ENCODE data around the gene MYH9.
"Not testable (repeated sequence)": the region's sequence is repeated elsewhere in the genome, so short reads cannot be mapped to it uniquely, and the experiment has no call there.

Gene MYH9

DNA sequence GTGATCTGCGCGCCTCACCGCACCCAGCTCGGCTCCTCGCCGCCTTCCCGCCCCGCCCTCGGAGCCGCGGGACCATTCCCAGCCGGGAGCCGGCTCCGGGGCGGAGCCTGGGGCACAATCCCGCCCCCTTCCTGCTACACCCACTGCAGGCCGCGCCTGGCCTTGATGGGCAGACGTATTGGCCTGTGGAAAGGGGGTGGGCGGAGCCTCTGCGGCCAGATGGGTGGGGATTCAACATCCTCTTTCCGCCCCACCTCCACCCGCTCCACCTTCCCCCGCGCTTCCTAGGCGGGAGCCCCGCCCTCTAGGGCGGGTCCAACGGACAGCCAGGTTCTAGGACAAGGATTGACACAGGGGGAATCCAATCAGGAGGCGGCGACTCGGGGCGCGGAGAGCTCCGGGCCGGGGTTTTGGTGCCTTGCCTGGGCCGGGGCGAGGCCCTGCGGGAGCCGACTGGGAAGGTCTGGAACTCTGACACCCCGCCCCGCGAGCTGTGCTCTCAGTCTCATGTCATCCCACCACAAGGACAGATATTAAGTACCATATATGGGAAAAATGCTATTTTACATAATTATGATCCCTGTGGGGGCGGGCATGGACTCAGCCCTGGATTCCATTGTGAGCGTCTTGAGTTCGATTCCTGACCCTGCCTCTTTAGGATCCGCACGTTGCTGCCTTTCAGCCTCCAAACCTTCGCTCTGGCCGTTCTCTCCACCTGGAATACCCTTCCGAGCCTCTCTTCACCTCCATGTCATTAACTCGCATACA, at the start of gene MYH9:
Gene MYH9 (minus strand): TSS at position 9 of the 768 bp plus-strand sequence. CDS start 38,731 bp downstream, outside the sequence.
- peak; percentile 97 for DNase-seq (ENCODE audit: low read depth)

DNA sequence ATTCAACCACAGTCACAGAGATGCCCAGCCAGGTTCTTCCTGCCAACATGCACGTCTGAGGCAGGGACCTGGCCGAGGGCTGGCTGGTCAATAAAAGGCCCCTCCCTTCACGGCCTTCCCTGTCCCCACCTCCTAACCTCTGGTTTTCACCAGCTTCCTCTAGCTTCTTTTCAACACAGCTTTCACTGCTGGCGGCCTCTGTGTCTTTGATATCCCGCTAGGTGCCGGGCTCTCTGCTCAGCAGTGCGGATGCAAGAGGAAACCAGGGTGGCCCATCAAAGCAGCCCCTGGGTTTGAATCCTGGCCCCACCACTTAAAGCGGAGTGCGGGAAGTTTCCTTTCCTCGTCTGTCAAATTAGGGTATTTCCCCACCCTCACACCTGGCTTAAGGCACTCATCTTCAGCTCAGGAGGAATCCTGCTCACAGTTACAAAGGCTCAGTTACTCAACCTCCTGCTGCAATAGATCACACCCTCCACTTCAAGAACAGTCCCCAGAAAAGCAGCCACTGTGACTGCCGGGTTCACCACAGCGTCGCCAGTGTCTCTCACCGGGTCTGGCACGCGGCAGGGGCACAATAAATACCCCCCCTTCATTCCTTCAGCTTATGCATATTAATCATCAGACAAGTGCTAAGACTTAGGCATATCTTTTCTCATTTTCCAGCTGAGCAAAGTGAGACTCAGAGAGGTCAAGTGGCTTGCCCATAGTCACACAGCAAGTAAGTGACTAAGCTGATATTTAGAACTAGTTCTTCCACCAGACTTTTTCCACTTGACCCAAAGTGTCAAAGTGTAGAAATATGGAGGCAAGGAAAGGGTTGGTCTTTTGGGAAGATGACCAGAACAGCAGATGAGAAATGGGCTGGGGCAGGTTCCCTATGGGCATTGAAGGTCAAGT, 48.0 kb upstream of the MYH9 start:
- DNase-seq (ENCODE audit: low read depth) = peak; percentile 55

DNA sequence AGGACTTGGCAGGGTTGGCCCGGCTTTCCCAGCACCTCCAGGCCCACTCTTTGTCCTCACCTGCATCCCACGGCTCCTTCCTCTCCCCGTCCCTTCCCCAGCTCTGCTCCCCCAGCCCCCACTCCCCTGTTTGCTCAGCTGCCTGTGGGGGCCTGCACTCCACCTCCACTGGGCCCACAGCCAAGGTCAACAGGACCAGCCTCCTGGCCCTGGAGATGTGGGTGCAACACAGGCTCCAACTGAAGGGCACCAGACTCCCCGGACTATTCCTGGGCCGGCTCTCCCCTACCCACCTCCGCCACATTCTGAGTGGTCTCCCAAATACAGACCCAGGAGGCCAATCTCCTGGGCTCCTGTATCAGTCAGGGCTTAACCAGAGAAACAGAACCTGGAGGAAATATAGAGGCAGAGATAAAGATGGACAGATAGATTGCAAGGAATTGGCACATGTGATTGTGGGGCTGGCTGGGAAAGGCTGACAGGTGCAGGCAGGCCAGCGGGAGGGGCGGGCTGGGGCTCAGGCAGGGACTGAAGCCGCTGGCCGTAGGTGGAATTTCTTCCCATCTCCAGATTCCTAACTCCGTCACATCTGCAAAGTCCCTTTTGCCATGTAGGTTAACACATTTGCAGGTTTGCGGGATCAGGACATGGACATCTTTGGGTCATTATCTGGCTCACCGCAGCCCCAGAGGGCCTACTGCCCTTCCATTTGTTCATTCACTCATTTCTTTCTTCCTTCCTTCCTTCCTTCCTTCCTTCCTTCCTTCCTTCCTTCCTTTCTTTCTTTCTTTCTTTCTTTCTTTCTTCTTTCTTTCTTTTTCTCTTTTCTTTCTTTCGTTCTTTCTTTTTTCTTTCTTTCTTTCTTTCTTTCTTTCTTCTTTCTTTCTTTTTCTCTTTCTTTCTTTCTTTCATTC, 45.8 kb upstream of the MYH9 start:
- DNase-seq (ENCODE audit: low read depth) = no peak

DNA sequence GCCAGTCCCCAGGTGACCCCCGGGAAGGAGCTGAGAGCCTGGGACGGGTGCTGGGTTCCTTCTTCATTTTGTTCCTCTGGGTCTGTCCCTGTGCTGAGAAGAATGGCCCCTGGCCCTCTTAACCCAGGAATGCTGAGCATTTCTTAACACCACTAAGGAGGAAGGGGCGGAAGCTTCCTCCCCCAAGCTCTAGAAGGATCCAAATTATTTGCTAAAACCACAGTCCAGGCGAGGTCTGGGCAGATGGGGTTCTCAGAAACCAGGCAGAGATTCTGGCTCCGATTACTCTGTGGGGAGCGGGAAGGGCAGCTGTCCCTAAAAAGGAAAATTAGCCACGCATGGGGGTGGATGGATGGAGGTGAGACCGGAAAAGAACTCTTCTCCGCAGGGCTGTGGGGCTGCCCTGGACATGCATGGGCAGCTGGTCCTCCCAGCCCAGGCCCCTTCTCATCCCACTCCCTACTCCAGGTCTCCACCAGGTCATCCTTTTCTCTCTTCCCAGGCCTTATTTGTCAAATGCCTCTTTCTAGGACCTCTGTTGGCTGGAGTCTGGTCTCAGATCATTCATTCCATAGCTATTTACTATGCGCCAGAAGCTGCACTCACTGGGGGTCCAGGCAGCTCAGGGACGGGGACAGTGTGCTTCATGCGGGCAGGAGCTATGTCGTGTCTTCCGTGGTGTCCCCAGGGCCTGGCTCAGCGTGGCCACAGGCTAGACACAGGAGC, 45.0 kb upstream of the MYH9 start:
- no peak for DNase-seq (ENCODE audit: low read depth)

DNA sequence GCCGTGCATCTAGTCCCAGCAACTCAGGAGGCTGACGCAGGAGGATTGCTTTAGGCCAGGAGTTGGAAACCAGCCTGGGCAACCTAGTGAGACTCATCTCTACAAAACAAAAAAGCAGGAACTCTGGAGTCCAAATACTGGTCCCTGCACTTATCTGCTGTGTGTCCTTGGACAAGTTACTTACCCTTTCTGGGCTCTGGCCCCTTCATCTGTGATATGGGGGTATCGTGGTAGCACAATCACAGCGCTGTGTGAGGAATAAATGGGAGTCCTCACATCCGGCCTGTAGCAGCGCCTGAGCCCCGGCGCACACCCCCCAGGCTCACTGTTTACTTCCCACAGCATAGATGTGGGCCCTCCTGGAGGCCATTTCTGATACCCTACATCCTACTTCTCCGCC, 44.2 kb upstream of the MYH9 start:
- no peak for DNase-seq (ENCODE audit: low read depth)

DNA sequence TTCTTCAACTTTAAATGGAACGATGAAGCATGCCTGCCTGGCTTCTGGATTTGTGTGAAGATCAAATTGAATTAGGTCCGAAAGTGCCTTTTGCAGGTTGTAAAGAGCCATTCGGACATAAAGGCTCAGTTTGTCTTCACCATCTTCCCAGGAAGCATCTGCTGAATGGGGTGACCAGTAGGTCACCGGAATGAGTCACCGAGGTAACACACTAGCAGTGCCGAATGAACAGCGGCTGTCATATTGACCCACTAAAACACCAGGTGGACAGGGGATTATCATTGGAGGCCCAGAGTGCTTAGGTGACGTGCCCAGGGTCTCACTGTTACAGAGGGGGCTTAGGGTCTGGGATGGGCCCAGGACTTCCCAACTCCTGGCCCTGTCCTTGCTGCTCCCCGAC, 43.1 kb upstream of the MYH9 start:
- DNase-seq (ENCODE audit: low read depth) = no peak

DNA sequence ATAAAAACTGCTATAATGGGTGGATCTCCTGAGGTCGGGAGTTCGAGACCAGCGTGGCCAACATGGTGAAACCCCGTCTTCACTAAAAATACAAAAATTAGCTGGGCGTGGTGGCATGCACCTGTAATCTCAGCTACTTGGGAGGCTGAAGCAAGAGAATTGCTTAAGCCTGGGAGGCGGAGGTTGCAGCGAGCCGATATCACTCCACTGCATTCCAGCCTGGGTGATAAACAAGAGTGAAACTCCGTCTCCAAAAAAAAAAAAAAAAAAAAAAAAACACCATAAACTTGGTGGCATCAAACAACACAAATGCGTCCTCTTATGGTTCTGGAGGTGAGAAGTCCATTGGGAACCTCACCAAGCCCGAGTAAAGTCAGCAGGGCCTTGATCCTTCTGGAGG, 40.2 kb upstream of the MYH9 start:
- not testable (repeated sequence) for DNase-seq (ENCODE audit: low read depth)

DNA sequence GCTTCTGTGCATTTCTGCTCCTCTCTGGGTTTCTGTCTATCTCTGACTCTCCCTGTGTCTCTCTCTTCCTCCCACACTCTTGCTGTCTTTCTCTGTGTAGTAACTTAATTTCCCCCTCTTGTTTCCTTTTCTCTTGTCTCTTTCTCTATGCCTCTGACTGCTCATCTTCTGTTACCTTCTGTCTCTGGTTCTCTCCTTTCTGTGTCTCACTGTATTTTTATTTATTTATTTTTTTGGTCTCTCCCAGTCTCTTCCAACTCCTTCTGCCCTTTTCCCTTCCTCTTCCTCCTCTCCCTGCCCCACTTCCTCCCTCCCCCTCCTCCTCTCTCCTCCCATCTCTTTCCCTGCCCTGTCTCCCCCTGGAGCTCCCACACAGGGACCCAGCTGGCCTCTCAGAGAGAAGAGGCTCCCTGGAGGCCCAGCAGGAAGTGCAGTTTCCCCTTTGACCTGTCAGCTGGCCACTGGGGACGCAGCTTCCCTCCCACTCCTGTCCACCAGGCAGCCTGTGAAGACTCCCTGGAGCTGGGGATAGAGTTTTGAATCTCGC, 38.3 kb upstream of the MYH9 start:
- no peak for DNase-seq (ENCODE audit: low read depth)

DNA sequence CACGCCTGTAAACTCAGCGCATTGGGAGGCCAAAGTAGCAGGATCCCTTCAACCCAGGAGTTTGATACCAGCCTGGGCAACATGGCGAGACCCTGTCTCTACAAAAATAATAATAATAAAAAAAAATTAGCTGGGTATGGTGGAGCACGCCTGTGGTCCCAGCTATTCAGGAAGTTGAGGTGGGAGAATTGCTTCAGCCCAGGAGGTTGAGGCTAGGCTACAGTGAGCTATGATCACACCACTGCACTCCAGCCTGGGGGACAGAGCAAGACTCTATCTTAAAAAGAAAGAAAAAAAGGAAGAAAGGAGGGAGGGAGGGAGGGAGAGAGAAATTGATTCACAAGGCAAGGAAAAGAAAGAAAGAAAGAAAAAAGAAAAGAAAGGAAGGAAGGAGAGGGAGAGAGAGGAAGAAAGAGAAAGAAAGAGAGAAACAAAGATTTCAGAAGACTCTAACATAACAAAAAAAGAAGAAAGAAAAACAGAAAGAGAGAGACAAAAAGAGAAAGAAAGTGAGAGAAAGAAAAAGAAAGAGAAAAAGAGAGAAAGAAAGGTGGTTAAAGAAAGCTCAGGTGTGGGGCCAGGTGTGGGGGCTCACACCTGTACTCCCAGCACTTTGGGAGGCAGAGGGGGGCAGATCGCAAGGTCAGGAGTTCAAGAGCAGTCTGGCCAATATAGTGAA, 37.3 kb upstream of the MYH9 start:
- no peak for DNase-seq (ENCODE audit: low read depth)

DNA sequence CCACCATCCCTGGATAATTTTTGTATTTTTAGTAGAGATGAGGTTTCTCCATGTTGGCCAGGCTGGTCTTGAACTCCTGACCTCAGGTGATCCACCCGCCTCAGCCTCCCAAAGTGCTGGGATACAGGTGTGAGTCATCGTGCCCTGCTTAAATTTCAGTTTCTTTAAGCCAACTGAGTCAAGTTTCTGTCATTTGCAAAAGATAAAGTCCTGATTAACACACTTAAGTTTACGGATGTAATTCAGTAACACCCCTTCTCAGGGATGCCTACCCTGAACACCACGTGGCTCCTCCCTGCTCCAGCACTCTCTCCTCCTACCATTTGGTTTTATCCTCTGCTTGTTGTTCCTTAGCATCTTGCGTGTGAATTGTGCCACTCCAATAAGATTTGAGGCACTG, 36.7 kb upstream of the MYH9 start:
- DNase-seq (ENCODE audit: low read depth) = not testable (repeated sequence)

DNA sequence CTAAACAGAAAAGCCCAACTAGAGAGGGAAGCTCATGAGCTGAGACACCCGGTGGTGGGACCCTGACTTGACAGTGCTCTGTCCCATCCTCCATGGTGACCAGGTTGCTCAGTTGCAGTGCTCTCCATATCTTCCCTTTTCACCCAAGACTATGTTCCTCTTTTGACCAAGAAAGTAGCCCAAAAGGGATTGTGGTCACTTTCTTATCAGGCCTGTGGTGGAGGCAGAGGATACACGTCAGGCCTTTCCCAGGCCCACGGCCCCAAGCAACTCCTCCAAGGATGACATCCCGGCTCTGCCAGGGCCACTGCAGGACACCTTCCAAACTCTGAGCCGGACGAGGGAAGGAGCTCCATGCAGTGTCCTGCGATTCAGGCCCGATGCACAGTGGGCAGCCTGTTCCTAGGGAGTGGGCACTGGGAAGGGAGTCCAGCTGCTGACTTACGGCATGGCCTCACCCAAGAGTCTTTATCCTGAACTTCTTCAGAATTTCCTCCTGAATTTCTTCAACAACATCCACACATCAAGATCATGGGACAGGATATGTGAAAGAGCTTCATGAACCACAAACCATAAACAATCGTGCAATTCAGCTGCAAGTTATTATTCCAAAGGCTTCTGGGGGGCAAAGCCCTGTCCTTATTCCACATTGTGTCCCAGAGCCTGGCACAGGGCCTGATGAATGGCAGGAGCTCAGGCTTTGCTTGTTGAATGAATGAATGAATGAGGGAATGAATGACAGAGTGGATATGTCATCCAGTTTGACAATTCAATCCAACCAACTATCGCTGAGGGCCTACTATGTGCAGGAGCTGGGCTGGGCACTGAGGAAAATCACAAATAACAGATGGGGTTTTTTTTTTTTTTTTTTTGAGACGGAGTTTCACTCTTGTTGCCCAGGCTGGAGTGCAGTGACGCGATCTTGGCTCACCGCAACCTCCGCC, 36.0 kb upstream of the MYH9 start:
- DNase-seq (ENCODE audit: low read depth) = no peak

DNA sequence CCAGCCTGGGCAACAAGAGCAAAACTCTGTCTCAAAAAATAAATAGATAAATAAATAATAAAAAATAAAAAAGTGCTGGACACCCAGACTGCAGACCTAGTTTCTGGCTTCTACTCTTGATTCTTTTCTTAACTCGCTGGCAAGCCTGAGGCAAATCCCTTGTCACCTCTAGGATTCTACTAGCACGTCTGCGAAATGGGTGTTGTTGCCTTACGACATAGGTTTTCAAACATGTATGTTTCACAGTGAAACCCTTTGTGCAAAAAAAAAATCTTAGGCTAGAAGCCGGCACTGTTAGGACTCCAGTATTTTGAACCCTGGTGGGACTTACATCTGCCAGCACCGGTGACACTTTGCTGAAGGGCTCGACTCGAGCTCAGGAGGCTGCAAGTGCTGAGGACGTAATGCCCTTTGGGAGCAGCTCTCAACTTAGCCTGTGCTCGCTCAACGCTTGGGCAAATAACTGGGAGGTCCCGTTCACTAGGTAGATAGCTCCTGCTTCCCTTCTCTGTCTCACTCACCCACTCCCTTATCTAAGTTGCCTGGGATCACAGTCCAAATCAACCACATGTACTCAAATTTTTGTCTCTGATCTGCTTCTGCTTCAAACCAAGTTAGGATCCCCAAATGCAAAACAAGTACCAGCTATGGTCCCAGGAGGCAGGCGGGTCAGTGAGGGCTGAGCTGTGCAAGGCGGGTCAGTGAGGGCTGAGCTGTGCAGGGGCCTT, 34.7 kb upstream of the MYH9 start:
- DNase-seq (ENCODE audit: low read depth) = no peak

DNA sequence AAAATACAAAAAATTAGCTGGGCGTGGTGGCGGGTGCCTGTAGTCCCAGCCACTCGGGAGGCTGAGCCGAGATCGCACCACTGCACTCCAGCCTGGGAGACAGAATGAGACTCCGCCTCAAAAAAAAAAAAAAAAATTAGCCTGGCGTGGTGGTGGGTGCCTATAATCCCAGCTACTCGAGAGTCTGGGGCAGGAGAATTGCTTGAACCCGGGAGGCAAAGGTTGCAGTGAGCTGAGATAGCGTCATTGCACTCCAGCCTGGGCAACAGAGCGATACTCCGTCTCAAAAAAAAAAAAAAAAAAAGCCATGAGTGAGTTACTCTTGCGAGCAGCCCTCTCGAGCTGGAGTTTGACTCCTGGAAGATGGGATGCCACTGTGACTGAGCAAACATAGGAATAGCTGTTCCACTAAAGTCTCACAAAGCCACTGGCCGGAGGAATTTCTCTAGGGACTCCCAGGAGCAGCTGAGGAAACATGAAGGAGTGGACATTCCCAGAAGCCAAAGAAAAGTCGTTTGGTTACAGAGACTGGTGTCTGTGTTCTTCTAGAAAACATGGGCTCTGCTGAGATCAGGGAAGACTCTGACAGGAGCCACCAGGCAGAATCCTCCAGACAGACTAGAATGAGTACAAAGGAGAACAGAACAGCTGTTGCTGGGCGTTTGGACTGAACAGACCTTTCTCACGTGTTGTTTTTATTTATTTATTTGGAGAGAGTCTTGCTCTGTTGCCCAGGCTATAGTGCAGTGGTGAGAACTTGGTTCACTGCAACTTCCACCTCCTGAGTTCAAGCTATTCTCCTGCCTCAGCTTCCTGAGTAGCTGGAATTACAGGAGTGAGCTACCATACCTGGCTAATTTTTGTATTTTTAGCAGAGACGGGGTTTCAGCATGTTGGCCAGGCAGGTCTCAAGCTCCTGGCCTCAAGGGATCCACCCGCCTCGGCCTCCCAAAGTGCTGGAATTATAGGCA, 32.4 kb upstream of the MYH9 start:
- no peak for DNase-seq (ENCODE audit: low read depth)

DNA sequence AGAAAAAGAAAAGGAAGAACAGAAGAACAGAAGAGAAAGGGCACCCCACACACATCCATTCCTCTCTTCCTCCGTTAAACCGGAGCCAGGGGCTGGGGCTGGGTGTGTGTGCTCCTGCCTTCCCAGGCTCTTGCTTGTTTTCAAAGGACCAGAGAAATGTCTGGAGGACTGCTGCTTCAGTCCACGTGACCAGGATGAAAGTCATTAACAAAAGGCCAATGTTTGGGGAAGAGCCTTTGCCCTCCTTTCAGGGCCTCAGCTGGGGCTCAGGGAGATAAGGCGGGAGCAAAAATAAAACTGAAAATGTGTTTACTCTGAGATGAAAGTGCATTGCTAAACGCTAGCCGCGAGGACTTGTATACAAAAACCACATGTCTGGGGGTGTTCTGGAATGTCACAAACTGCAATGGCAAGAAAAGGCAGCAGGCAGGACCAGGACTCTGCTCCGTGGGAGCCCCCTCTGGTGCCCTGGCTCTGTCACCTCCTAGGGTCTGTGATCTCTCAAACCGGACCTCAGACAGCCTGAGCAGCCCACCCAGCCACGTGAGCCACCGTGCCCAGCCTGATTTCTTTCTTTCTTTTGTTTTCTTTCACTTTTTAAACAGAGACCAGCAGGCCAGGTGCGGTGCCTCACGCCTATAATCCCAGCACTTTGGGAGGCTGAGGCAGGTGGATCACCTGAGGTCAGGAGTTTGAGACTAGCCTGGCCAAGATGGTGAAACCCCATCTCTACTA, 31.6 kb upstream of the MYH9 start:
- DNase-seq (ENCODE audit: low read depth) = no peak

DNA sequence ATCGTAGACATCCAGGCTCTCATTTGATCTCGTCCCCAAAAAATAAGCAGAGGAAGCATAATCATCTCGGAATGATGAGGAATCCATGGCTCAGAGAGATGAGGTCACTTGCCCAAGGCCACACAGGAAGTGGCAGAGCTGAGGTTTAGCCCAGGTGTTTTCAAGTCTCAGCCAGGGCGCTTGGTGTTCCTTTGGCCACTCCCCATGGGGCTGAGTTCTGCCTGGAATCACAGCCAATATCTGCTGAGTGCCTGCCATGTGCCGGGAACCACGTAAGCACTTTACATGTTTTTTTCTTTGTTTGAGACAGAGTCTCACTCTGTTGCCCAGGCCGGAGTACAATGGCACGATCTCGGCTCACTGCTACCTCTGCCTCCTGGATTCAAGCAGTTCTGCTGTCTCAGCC, 29.5 kb upstream of the MYH9 start:
- no peak for DNase-seq (ENCODE audit: low read depth)

DNA sequence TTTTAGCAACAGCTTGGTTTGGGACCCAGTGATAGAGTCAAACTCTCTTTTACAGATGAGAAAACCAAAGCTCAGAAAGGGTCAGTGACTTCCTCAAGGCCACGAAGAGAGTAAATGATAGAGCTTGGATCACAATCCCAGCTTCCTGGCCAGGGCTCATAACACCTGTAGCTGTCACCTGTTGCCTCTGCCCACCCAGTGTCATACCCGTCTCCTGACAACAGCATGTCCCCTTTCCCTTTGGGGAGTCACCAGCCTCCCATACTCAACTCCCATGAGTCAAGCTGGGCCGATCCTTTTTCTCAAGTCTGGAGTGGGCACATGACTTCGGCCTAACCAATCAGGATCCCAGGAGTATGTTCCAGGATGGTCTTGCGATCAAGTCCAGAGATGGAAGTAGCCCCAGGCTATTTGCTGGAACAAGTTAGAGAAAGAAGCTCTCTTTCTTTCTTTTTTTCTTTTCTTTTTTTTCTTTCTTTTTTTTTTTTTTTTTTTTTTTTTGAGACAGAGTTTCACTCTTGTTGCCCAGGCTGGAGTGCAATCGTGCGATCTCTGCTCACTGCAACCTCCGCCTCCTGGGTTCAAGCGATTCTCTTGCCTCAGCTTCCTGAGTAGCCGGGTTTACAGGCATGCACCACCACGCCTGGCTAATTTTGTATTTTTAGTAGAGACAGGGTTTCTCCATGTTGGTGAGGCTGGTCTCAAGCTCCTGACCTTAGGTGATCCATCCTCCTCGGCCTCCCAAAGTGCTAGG, 27.8 kb upstream of the MYH9 start:
- DNase-seq (ENCODE audit: low read depth) = no peak
